A673 (cell line): ENCODE measurements around the gene PLEKHB1. TPM values are rescaled to one million over a fixed set of nuclear protein-coding genes. Genes with fewer than 3 reads are reported as not detected.
A peak's percentile ranks its signal among the peaks of the same experiment; 100 is the strongest.
"Not testable (repeated sequence)": the region's sequence is repeated elsewhere in the genome, so short reads cannot be mapped to it uniquely, and the experiment has no call there.

Experiments
- BruUV-seq: library from RNA; stranded (reverse); fragments of 400-500 nt; replicated peaks from 2 replicates; lab custom pipeline; 2021; lab: Mats Ljungman, UMichigan
- CTCF ChIA-PET: fragments of 300-600 bp; sonication (Branson Sonifier 250); formaldehyde crosslinking; loops from one replicate; lab custom pipeline; 2022; ENCODE audit warnings: antibody characterized with exemption; lab: Charles Lee
- POLR2A ChIA-PET: fragments of 300-600 bp; sonication (Branson Sonifier 250); formaldehyde crosslinking; loops from one replicate; lab custom pipeline; 2022; ENCODE audit warnings: antibody characterized with exemption; ENCODE audit not compliant: low non-redundant PET; lab: Charles Lee
- DNase-seq: peaks from one replicate; pipeline ENCODE4 v3.0.0-alpha.2; 2015; ENCODE audit warnings: low spot score
- H3K27ac ChIP-seq: fragments of 200-600 bp; sonication (generic); 2 replicates; pipeline ENCODE4 v1.5.1; 2016; ENCODE audit warnings: mixed run types, low read depth, mild to moderate bottlenecking, mixed read lengths, antibody characterized with exemption, low read length; ENCODE audit not compliant: poor library complexity, severe bottlenecking
- H3K27me3 ChIP-seq: fragments of 200-600 bp; sonication (generic); replicated peaks from 2 replicates; pipeline ENCODE4 v1.6.1; 2017; ENCODE audit warnings: mixed run types, low read depth, mild to moderate bottlenecking, mixed read lengths, antibody characterized with exemption, low read length; ENCODE audit not compliant: insufficient read depth, poor library complexity
- H3K36me3 ChIP-seq: fragments of 200-600 bp; sonication (generic); 2 replicates; pipeline ENCODE4 v1.6.1; 2016; ENCODE audit warnings: mixed run types, mild to moderate bottlenecking, mixed read lengths, antibody characterized with exemption, low read length; ENCODE audit not compliant: insufficient read depth, poor library complexity, severe bottlenecking
- H3K4me1 ChIP-seq: fragments of 200-600 bp; sonication (generic); 2 replicates; pipeline ENCODE4 v1.6.1; 2017; ENCODE audit warnings: mixed run types, mild to moderate bottlenecking, mixed read lengths, antibody characterized with exemption, low read length; ENCODE audit not compliant: insufficient read depth, poor library complexity, severe bottlenecking
- H3K4me3 ChIP-seq: fragments of 200-600 bp; sonication (generic); 2 replicates; pipeline ENCODE4 v1.5.1; 2016; ENCODE audit warnings: low read depth, mixed run types, mild to moderate bottlenecking, mixed read lengths, low read length; ENCODE audit not compliant: poor library complexity, severe bottlenecking
- H3K9me3 ChIP-seq: fragments of 200-600 bp; sonication (generic); 2 replicates; pipeline ENCODE4 v1.6.1; 2016; ENCODE audit warnings: mixed run types, low read depth, mild to moderate bottlenecking, mixed read lengths, antibody characterized with exemption, low read length; ENCODE audit not compliant: poor library complexity, severe bottlenecking
- CTCF ChIP-seq: fragments of 300-800, 200-600 bp; sonication (generic); conservative IDR thresholded peaks from 2 replicates; pipeline ENCODE4 v1.5.1; 2017; ENCODE audit warnings: low read depth, mild to moderate bottlenecking, antibody characterized with exemption, low read length, moderate library complexity, mixed read lengths
- EZH2 ChIP-seq: fragments of 200-600 bp; sonication (generic); IDR thresholded peaks from 2 replicates; pipeline ENCODE4 v1.6.1; 2017; ENCODE audit warnings: borderline replicate concordance, low read depth, mild to moderate bottlenecking, mixed read lengths, antibody characterized with exemption, low read length; ENCODE audit not compliant: poor library complexity, severe bottlenecking
- intact Hi-C: fragments of 100-400 bp; cut with micrococcal nuclease; formaldehyde crosslinking; loops from one replicate; pipeline ENCODE4 v1.10.0; 2022; ENCODE audit not compliant: unreplicated experiment
- total RNA-seq: library from RNA; stranded (reverse); gene quantifications from 2 replicates; pipeline ENCODE4 v1.2.3, GENCODE V29; 2021

The PLEKHB1 gene
- total RNA-seq, 1 experiment from 2014 or later: not detected

GRCh38 chr11:73671701-73672100 lies 25.3 kb downstream of the PLEKHB1 start:
- CTCF ChIA-PET: no interaction called here

GRCh38 chr11:73676552-73676951 lies 30.2 kb downstream of the PLEKHB1 start:
- H3K27ac ChIP-seq, BruUV-seq, POLR2A ChIA-PET, H3K27me3 ChIP-seq, H3K36me3 ChIP-seq, H3K9me3 ChIP-seq, H3K4me3 ChIP-seq, DNase-seq, H3K4me1 ChIP-seq, intact Hi-C loops: not testable (repeated sequence)
- CTCF ChIA-PET: interaction anchor here (0.8 kb wide), 1 partner anchor 15 kb away, joined by 3 read pairs; no protein-coding TSS in a partner anchor
- TF ChIP-seq CTCF: peak; percentile 21; the same call in 1 of the 2 replicates

More at GRCh38 chr11:73671701-73672100, 25.3 kb downstream of the PLEKHB1 start:
- Histone ChIP-seq H3K4me3 (no peak overlapping the region), H3K27ac (no peak overlapping the region), H3K36me3 (no peaks in the 10 kb centered on the region), H3K27me3 (no peaks in the 10 kb centered on the region), H3K9me3 (no peaks in the 10 kb centered on the region), H3K4me1 (no peaks in the 10 kb centered on the region)
- POLR2A ChIA-PET: no interaction called here
- intact Hi-C loops: no loop called here
- TF ChIP-seq EZH2 (no peak), CTCF (no peak)
- BruUV-seq: no TSS peak
- no peak for DNase-seq

- Histone ChIP-seq H3K4me1 (no peaks in the 10 kb centered on the region), H3K4me3 (no peak overlapping the region), H3K27me3 (no peaks in the 10 kb centered on the region), H3K36me3 (peaks cover 4% of the 10 kb centered on the region), H3K9me3 (no peaks in the 10 kb centered on the region), H3K27ac (no peak overlapping the region)
- no peak for DNase-seq
- intact Hi-C loops: no loop called here
- TF ChIP-seq CTCF: no peak
- no peak for TF ChIP-seq EZH2
- CTCF ChIA-PET: no interaction called here
- POLR2A ChIA-PET: no interaction called here
- BruUV-seq: no TSS peak
Observed at GRCh38 chr11:73680687-73681086, 34.3 kb downstream of the PLEKHB1 start.
